Ishikawa (cell line): Measurements from ENCODE around the gene FAM193B.

ENCODE experiments used
- CEBPB ChIP-seq: IDR thresholded peaks from 2 replicates; pipeline ENCODE4 v1.6.1; 2012
- CREB1 ChIP-seq: IDR thresholded peaks from 2 replicates; pipeline ENCODE4 v1.6.1; 2012; ENCODE audit warnings: low read depth
- EGR1 ChIP-seq: IDR thresholded peaks from 2 replicates; pipeline ENCODE4 v1.6.1; 2012
- EP300 ChIP-seq: IDR thresholded peaks from 2 replicates; pipeline ENCODE4 v1.6.1; 2012; ENCODE audit warnings: borderline replicate concordance
- FOXM1 ChIP-seq: IDR thresholded peaks from 2 replicates; pipeline ENCODE4 v1.6.1; 2012; ENCODE audit warnings: low read depth, borderline replicate concordance
- NFIC ChIP-seq: IDR thresholded peaks from 2 replicates; pipeline ENCODE4 v1.6.1; 2012
- RAD21 ChIP-seq: IDR thresholded peaks from 2 replicates; pipeline ENCODE4 v1.6.1; 2012; ENCODE audit warnings: low read depth
- TAF1 ChIP-seq: IDR thresholded peaks from 2 replicates; pipeline ENCODE4 v1.6.1; 2012; ENCODE audit warnings: low read depth, mild to moderate bottlenecking
- TCF12 ChIP-seq: IDR thresholded peaks from 2 replicates; pipeline ENCODE4 v1.6.1; 2012; ENCODE audit warnings: low read depth
- TEAD4 ChIP-seq: IDR thresholded peaks from 2 replicates; pipeline ENCODE4 v1.6.1; 2012
- YY1 ChIP-seq: IDR thresholded peaks from 2 replicates; pipeline ENCODE4 v1.6.1; 2012; ENCODE audit warnings: low read depth
- ZBTB7A ChIP-seq: IDR thresholded peaks from 2 replicates; pipeline ENCODE4 v1.6.1; 2012; ENCODE audit warnings: low read depth
- TF ChIP-seq, protein P1 (sequence below): IDR thresholded peaks from 2 replicates; pipeline ENCODE4 v1.6.1; 2012
- TF ChIP-seq, protein P2 (sequence below): IDR thresholded peaks from 2 replicates; pipeline ENCODE4 v1.6.1; 2012; ENCODE audit warnings: low read depth, mild to moderate bottlenecking
- TF ChIP-seq, protein P3 (sequence below): IDR thresholded peaks from 2 replicates; pipeline ENCODE4 v1.6.1; 2012

The FAM193B gene

DNA sequence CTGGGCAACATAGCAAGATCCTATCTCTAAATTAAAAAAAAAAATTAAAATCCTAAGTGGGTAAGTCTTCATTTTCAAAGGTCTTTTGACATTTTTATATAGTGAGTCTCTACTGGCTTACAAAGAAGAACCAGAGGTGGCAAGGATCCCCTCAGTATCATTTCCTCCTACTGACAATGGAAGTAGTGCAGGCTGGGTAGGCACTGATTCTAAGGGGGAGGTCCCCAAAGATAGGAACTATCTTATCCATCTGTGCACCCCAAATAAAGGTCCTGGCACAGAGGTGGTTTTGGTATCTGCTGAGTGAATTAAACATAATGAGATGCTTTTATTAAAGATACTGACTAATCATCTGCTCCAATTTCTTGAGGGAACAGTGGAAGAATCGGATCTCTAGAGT, 4.2 kb downstream of the FAM193B start:
- TF ChIP-seq, protein P1, sequence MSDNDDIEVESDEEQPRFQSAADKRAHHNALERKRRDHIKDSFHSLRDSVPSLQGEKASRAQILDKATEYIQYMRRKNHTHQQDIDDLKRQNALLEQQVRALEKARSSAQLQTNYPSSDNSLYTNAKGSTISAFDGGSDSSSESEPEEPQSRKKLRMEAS: no peak
- TF ChIP-seq RAD21 (no peak), TAF1 (no peak), FOXM1 (no peak), NFIC (no peak)

DNA sequence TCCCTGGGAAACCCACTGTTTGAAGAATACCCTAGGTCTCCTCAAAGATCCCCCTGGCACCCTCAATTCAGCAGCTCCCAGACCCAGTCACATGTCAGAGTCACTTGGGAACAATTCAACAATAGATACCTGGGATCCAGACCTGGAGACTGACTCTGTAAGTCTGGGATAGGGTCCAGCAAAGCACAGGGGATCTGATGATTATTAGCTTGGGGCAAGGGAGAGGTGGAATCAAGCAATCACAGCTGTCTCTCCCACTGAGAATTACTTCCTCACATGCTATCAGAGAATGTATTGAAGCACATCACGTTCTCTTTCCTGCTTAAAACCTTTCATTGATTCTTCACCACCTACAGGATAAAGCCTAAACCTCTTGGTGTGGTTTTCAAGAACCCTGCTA, 5.9 kb downstream of the FAM193B start:
- TF ChIP-seq, protein P2, sequence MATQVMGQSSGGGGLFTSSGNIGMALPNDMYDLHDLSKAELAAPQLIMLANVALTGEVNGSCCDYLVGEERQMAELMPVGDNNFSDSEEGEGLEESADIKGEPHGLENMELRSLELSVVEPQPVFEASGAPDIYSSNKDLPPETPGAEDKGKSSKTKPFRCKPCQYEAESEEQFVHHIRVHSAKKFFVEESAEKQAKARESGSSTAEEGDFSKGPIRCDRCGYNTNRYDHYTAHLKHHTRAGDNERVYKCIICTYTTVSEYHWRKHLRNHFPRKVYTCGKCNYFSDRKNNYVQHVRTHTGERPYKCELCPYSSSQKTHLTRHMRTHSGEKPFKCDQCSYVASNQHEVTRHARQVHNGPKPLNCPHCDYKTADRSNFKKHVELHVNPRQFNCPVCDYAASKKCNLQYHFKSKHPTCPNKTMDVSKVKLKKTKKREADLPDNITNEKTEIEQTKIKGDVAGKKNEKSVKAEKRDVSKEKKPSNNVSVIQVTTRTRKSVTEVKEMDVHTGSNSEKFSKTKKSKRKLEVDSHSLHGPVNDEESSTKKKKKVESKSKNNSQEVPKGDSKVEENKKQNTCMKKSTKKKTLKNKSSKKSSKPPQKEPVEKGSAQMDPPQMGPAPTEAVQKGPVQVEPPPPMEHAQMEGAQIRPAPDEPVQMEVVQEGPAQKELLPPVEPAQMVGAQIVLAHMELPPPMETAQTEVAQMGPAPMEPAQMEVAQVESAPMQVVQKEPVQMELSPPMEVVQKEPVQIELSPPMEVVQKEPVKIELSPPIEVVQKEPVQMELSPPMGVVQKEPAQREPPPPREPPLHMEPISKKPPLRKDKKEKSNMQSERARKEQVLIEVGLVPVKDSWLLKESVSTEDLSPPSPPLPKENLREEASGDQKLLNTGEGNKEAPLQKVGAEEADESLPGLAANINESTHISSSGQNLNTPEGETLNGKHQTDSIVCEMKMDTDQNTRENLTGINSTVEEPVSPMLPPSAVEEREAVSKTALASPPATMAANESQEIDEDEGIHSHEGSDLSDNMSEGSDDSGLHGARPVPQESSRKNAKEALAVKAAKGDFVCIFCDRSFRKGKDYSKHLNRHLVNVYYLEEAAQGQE: no peak
- no peak for TF ChIP-seq FOXM1
- TF ChIP-seq CEBPB: no peak
- no peak for TF ChIP-seq TCF12
- TF ChIP-seq, protein P3, sequence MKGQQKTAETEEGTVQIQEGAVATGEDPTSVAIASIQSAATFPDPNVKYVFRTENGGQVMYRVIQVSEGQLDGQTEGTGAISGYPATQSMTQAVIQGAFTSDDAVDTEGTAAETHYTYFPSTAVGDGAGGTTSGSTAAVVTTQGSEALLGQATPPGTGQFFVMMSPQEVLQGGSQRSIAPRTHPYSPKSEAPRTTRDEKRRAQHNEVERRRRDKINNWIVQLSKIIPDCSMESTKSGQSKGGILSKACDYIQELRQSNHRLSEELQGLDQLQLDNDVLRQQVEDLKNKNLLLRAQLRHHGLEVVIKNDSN: no peak
- no peak for TF ChIP-seq ZBTB7A
- TF ChIP-seq TEAD4: no peak

DNA sequence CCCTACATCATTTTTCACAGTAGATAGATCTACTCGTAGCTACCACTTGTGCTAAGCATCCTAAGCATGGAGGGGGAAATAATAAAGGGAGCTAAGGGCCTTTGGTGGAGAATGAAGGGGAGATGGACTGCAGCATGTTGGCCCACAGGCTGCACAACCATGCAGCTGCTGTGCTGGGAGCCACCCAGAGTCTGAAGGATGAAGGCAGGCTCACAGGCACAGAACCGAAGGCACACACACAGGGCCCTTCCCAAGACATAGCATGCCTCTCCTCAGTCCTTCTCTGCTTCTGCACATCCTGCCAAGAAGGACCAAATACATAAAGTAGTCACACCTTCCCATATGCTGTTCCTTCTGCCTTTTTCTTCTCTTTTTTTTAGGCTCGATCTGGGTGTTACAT, 6.6 kb downstream of the FAM193B start:
- TF ChIP-seq CEBPB (no peak), NFIC (no peak), EGR1 (no peak), YY1 (no peak), FOXM1 (no peak), TAF1 (no peak), EP300 (no peak), TCF12 (no peak), TEAD4 (no peak), ZBTB7A (no peak), RAD21 (no peak), CREB1 (no peak)
- TF ChIP-seq, protein P3: no peak
- TF ChIP-seq, protein P2: no peak
- TF ChIP-seq, protein P1: no peak

DNA sequence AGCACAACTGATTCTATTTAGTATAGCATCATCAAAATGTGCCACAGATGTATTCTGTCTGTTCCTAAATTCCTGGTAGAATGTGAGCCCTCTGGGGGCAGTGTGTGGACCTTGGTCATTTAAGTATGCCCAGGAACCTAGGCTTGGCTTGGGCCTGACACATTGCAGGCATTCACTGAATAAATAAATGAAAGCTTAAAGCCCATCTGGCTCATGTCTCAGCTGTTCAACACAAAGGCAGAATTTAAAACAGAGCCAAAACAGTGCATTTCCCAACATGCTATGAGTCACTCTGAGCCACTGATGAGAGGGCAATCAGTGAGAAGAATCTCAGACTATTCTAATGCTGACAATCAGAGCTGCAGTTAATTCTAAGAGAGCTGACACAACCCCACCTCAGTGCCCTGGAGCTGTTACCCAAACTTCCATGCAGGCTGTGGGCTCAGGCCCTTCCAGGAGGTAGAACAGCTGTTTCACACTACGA, 8.1 kb downstream of the FAM193B start:
- TF ChIP-seq NFIC: no peak
- TF ChIP-seq RAD21: no peak
- TF ChIP-seq FOXM1: no peak
- no peak for TF ChIP-seq TAF1
- TF ChIP-seq CEBPB: no peak
- TF ChIP-seq TCF12: no peak
- no peak for TF ChIP-seq YY1
- TF ChIP-seq, protein P1: no peak
- TF ChIP-seq, protein P3: no peak
- TF ChIP-seq, protein P2: no peak
- TF ChIP-seq TEAD4: no peak
- TF ChIP-seq EP300: no peak
- no peak for TF ChIP-seq CREB1
- TF ChIP-seq ZBTB7A: no peak
- no peak for TF ChIP-seq EGR1
